ENCODE measurements around the gene WDR86.
A peak's percentile ranks its signal among the peaks of the same experiment; 100 is the strongest.

WDR86 gene

GRCh38 chr7:151345576-151346469, 64.0 kb downstream of the WDR86 start:
- no peak for DNase-seq

GRCh38 chr7:151343516-151343915, 66.3 kb downstream of the WDR86 start:
- DNase-seq: no peak

DNA sequence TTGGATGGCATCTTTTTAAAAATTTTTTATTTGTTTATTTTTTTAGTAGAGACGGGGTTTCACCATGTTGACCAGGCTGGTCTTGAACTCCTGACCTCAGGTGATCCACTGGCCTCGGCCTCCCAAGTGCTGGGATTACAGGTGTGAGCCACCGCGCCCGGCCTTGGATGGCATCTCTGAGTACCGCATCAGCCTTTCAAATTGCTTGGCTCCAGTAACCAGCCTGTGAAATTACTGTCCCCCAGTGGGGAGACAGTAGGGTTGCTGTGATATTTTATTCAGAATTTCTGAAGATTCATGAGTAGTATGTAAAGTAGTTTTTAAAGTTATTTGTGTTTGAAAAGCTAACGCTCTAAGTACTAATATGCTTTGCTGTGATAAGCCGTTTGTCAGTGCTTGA, 67.0 kb downstream of the WDR86 start:
- no peak for DNase-seq

- DNase-seq: peak; percentile 32
Measured at GRCh38 chr7:151342102-151342646, 67.7 kb downstream of the WDR86 start.

DNA sequence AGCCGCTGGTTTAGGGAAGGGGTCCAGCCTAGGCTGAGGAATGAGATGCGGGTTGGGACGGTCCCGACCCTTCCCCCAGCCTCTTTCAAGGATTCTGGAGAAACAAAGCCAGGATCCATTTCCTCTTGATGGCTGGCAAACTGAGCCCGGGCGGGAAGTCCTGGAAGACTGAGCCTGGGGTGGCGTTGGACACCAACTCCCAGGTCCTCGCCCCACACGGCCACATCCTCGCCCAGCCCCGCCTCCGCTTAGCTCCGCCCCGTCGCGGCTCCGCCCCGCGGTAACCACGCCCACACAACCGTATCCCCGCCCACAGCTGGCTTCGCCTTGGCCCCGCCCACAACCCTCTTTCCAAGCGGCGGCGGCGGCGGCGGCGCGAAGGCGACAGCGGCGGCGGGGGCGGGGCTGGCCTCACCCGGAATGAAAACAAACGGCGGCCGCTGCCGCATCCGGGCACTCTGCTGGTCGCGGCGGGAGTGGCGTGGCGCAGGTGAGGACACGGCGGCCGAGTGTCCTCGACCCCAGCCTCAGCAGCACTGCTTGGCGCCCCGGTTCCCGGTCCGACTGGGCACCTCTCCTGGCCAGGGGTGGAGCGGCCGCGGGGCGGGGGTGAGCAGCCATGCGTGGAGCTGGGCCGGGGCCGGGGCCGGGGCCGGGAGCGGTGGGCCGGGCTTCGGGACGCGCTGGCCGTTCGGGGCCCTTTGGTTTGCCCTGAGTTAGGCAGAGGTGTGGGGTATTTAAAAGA, 68.3 kb downstream of the WDR86 start, which contains the start of gene NUB1:
Gene NUB1 (plus strand): TSS at position 456 of the 745 bp plus-strand sequence. CDS start 3,538 bp downstream, outside the sequence.
- DNase-seq: peak; percentile 68

GRCh38 chr7:151340794-151341356, 69.0 kb downstream of the WDR86 start:
- DNase-seq: no peak

DNA sequence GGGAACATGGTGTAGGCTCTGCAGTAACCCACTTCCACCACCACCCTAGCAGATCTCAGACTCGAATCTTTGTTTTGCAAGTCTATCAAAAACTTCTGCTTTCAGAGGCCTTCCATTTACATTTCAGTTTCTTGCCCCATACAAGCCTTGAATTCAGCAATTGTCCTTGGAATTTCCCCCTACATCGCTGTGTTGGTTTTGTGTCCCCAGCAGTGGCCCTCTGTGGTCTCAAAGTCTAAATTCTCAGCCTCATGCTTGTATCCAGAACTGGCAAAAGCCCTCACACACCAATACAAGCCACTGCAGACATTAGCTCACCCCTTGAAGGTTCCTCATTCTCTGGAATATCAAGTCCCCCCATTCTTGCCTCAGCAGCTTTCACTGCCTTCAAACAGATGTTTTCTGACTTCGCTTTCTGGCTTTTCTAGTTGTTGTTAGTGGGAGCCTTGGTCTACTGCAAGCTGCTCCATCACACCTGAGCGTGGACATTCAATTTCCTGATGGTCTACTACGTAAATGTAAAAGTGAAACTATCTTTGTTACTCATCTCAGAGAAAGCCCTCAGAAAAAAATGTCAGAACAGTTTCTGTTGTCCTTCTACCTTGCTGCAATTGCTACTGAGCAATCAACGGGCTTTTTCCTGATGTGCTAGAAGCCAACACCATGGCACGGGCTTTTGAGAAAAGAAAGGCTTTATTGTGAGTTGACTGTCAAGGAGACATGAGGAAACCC, 70.0 kb downstream of the WDR86 start:
- peak; percentile 30 for DNase-seq

GRCh38 chr7:151338809-151339208, 71.0 kb downstream of the WDR86 start:
- no peak for DNase-seq

DNA sequence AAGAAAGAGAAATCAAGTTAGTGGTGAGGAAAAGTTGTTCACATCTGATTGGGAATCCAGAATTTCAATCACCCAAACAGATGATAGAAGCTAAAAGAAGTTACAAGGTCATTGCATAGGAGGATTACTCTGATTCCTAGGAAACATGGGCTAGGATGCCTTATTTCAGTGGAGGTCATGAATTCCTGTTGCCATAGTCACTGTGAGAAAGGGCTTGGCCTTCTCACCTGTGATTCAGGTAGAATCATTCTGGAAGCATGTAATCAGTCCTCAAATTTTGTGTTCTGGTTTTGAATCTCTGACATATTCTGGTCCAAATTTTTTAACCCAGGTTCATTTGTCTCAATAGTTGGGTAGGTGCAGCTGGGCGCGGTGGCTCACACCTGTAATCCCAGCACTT, 72.5 kb downstream of the WDR86 start:
- no peak for DNase-seq

DNA sequence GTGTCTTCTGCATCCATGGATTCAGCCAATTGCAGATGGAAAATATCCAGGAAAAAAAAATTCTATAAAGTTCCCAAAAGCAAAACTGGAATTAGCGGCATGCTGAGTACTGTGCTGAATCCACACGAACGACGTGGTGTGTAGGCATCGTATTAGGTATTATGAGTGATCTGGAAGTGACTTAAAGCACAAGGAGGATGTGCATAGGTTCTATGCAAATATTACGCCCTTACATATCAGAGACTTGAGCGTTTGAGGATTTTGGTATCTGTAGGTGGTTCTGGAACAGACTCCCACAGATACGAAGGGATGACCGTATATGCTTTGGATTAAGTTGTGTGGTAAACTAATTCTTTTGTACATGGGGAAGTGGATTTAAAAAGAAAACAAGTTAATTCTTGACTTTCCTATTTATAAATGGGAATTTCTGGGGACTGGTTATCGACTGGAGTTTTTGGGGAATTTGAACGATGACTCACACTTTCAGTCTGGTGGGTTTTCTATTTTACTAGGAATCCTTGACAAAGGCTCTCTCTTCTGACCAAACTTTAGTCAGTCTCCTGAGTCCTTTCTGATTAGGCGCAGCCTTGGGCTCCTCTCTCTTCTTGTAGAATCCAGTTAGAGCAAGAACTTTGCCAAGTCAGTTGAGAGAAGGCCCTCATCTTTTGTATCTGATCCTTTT, 73.7 kb downstream of the WDR86 start:
- no peak for DNase-seq

- DNase-seq: no peak
Measured at GRCh38 chr7:151334628-151335027, 75.2 kb downstream of the WDR86 start.
